RCC 7860 (cell line): ENCODE data around the gene MYO3A.

ENCODE experiments used
- DNase-seq: peaks from one replicate; pipeline ENCODE4 v3.0.0-alpha.2; 2015; ENCODE audit warnings: low spot score
- FAIRE-seq: peaks from 2 replicates; lab custom pipeline; 2012; peaks lifted over from hg19 to GRCh38; lab: Jason Lieb, UNC

Gene MYO3A

GRCh38 chr10:25933653-25934608, at the start of gene MYO3A:
Gene MYO3A (plus strand): TSS chr10:25934229. CDS start chr10:25952111, 17,882 bp downstream.
- no peak for FAIRE-seq
- no peak for DNase-seq

- DNase-seq: no peak
- no peak for FAIRE-seq
These were observed 45.4 kb upstream of the MYO3A start for GRCh38 chr10:25888627-25889026.

- no peak for FAIRE-seq
- DNase-seq: no peak
These were observed 43.0 kb upstream of the MYO3A start for GRCh38 chr10:25890995-25891394.

- FAIRE-seq (no peak), DNase-seq (no peak)
These were observed 38.2 kb upstream of the MYO3A start for GRCh38 chr10:25895856-25896255.

- FAIRE-seq (no peak), DNase-seq (no peak)
These were observed 37.6 kb upstream of the MYO3A start for GRCh38 chr10:25896421-25896820.

GRCh38 chr10:25899304-25899703, 34.7 kb upstream of the MYO3A start:
- FAIRE-seq (no peak), DNase-seq (no peak)

- no peak for DNase-seq
- FAIRE-seq: no peak
These were observed 32.8 kb upstream of the MYO3A start for GRCh38 chr10:25901199-25901598.

- no peak for DNase-seq
- no peak for FAIRE-seq
These were observed 32.0 kb upstream of the MYO3A start for GRCh38 chr10:25902002-25902401.

GRCh38 chr10:25907261-25907660, 26.8 kb upstream of the MYO3A start:
- FAIRE-seq (no peak), DNase-seq (no peak)

GRCh38 chr10:25912866-25913265, 21.2 kb upstream of the MYO3A start:
- FAIRE-seq (no peak), DNase-seq (no peak)

GRCh38 chr10:25914776-25915175, 19.3 kb upstream of the MYO3A start:
- no peak for DNase-seq
- no peak for FAIRE-seq

- DNase-seq (no peak), FAIRE-seq (no peak)
These were observed 651 bp downstream of the MYO3A start for GRCh38 chr10:25934621-25935139.

- DNase-seq (no peak), FAIRE-seq (no peak)
These were observed 4.4 kb downstream of the MYO3A start for GRCh38 chr10:25938405-25938804.

- FAIRE-seq: no peak
- no peak for DNase-seq
These were observed 10.7 kb downstream of the MYO3A start for GRCh38 chr10:25944771-25945170.

GRCh38 chr10:25952857-25953256, 18.8 kb downstream of the MYO3A start:
- FAIRE-seq (no peak), DNase-seq (no peak)

GRCh38 chr10:25954851-25955250, 20.8 kb downstream of the MYO3A start:
- DNase-seq (no peak), FAIRE-seq (no peak)

- DNase-seq (no peak), FAIRE-seq (no peak)
These were observed 25.7 kb downstream of the MYO3A start for GRCh38 chr10:25959540-25960232.

GRCh38 chr10:25965584-25965983, 31.6 kb downstream of the MYO3A start:
- DNase-seq (no peak), FAIRE-seq (no peak)

GRCh38 chr10:25966844-25967243, 32.8 kb downstream of the MYO3A start:
- no peak for DNase-seq

GRCh38 chr10:25972631-25973030, 38.6 kb downstream of the MYO3A start:
- no peak for FAIRE-seq
- no peak for DNase-seq

More at GRCh38 chr10:25966844-25967243, 32.8 kb downstream of the MYO3A start:
- no peak for FAIRE-seq

- DNase-seq (no peak), FAIRE-seq (no peak)
These were observed 40.9 kb downstream of the MYO3A start for GRCh38 chr10:25974897-25975459.
